ENCODE measurements around the gene NDE1. TPM values are rescaled to one million over a fixed set of nuclear protein-coding genes. Genes with fewer than 3 reads are reported as not detected.

Gene NDE1
- total and polyA plus RNA-seq, 4 donors = 2.5 to 17.3 (median 4.4) TPM

DNA sequence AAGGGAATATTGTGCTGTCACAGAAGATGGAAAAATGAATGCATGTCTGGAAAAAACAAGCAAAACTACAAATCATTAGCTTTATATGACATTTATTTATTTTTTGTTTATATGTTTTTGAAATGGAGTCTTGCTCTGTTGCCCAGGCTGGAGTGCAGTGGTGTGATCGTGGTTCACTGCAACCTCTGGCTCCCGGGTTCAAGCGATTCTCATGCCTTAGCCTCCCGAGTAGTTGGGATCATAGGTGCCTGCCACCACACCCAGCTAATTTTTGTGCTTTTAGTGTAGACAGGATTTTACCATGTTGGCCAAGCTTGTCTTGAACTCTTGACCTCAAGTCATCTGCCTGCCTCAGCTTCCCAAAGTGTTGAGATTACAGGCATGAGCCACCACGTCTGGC, 8.5 kb downstream of the NDE1 start:
- Histone ChIP-seq H3K36me3 (ENCODE audit: control insufficient read depth in 4 of 4, insufficient read depth in 3 of 4, low read depth in 1 of 4, low read length in 3 of 4) (no peaks in the 10 kb centered on the region), H3K27me3 (ENCODE audit: control insufficient read depth in 4 of 4, insufficient read depth in 4 of 4, low read length in 3 of 4) (no peaks in the 10 kb centered on the region), H3K9ac (ENCODE audit: low read depth in 1 of 2, low read length in 2 of 2) (no peak overlapping the region), H3K9me3 (ENCODE audit: control insufficient read depth in 4 of 4, low read length in 3 of 4) (no peaks in the 10 kb centered on the region), H3K27ac (ENCODE audit: low read depth in 1 of 2, low read length in 2 of 2) (no peak overlapping the region), H3K4me1 (ENCODE audit: control insufficient read depth in 4 of 4, insufficient read depth in 4 of 4, low read length in 3 of 4) (no peaks in the 10 kb centered on the region), H3K4me3 (ENCODE audit: low read depth in 1 of 3, low read length in 3 of 3) (no peak overlapping the region)
- no peak for DNase-seq (ENCODE audit: low spot score)
- TF ChIP-seq, protein P1, sequence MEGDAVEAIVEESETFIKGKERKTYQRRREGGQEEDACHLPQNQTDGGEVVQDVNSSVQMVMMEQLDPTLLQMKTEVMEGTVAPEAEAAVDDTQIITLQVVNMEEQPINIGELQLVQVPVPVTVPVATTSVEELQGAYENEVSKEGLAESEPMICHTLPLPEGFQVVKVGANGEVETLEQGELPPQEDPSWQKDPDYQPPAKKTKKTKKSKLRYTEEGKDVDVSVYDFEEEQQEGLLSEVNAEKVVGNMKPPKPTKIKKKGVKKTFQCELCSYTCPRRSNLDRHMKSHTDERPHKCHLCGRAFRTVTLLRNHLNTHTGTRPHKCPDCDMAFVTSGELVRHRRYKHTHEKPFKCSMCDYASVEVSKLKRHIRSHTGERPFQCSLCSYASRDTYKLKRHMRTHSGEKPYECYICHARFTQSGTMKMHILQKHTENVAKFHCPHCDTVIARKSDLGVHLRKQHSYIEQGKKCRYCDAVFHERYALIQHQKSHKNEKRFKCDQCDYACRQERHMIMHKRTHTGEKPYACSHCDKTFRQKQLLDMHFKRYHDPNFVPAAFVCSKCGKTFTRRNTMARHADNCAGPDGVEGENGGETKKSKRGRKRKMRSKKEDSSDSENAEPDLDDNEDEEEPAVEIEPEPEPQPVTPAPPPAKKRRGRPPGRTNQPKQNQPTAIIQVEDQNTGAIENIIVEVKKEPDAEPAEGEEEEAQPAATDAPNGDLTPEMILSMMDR (IDR thresholded peaks at IDR 0.05; ENCODE audit: low read depth, low read length, missing input control) = no peak
- TF ChIP-seq GABPA (IDR thresholded peaks at IDR 0.05 in 1 of 2, conservative IDR thresholded peaks at IDR 0.05 in 1 of 2) (no peak), SP1 (IDR thresholded peaks at IDR 0.05) (no peak), JUND (IDR thresholded peaks at IDR 0.05) (no peak)
- WGBS = 97% methylated on average over 5 of the region's 5 CpGs

DNA sequence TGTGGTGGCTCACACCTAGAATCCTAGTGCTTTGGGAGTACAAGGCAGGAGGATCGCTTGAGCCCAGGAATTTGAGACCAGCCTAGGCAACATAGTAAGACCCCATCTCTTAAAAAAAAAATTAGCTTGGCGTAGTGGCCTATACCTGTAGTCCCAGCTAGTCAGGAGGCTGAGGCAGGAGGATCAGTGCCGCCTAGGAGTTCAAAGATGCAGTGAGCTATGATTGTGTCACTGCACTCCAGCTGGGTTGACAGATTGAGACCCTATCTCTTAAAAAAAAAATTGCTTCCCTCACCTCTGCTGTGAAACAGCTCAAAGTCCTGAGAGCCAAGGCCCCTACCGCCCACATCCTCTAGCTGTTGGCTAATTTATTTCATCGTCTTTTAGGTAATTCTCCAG, 10.2 kb downstream of the NDE1 start:
- no peak for DNase-seq (ENCODE audit: low spot score)

More for the DNA sequence above, 10.2 kb downstream of the NDE1 start:
- Histone ChIP-seq H3K4me3 (ENCODE audit: low read depth in 1 of 3, low read length in 3 of 3) (no peak overlapping the region), H3K4me1 (ENCODE audit: control insufficient read depth in 4 of 4, insufficient read depth in 4 of 4, low read length in 3 of 4) (no peaks in the 10 kb centered on the region), H3K36me3 (ENCODE audit: control insufficient read depth in 4 of 4, insufficient read depth in 3 of 4, low read depth in 1 of 4, low read length in 3 of 4) (peaks cover 0 to 4% (median 0%) of the 10 kb centered on the region in 4 donors), H3K27ac (ENCODE audit: low read depth in 1 of 2, low read length in 2 of 2) (no peak overlapping the region), H3K9ac (ENCODE audit: low read depth in 1 of 2, low read length in 2 of 2) (no peak overlapping the region), H3K27me3 (ENCODE audit: control insufficient read depth in 4 of 4, insufficient read depth in 4 of 4, low read length in 3 of 4) (no peaks in the 10 kb centered on the region), H3K9me3 (ENCODE audit: control insufficient read depth in 4 of 4, low read length in 3 of 4) (no peaks in the 10 kb centered on the region)
- WGBS = 87% methylated on average over 5 of the region's 5 CpGs
- TF ChIP-seq GABPA (IDR thresholded peaks at IDR 0.05 in 1 of 2, conservative IDR thresholded peaks at IDR 0.05 in 1 of 2) (no peak), EGR1 (IDR thresholded peaks at IDR 0.05; ENCODE audit: low read depth in 2 of 2) (no peak)
- TF ChIP-seq, protein P2, sequence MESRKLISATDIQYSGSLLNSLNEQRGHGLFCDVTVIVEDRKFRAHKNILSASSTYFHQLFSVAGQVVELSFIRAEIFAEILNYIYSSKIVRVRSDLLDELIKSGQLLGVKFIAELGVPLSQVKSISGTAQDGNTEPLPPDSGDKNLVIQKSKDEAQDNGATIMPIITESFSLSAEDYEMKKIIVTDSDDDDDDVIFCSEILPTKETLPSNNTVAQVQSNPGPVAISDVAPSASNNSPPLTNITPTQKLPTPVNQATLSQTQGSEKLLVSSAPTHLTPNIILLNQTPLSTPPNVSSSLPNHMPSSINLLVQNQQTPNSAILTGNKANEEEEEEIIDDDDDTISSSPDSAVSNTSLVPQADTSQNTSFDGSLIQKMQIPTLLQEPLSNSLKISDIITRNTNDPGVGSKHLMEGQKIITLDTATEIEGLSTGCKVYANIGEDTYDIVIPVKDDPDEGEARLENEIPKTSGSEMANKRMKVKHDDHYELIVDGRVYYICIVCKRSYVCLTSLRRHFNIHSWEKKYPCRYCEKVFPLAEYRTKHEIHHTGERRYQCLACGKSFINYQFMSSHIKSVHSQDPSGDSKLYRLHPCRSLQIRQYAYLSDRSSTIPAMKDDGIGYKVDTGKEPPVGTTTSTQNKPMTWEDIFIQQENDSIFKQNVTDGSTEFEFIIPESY (IDR thresholded peaks at IDR 0.05) = no peak
- TF ChIP-seq, protein P3, sequence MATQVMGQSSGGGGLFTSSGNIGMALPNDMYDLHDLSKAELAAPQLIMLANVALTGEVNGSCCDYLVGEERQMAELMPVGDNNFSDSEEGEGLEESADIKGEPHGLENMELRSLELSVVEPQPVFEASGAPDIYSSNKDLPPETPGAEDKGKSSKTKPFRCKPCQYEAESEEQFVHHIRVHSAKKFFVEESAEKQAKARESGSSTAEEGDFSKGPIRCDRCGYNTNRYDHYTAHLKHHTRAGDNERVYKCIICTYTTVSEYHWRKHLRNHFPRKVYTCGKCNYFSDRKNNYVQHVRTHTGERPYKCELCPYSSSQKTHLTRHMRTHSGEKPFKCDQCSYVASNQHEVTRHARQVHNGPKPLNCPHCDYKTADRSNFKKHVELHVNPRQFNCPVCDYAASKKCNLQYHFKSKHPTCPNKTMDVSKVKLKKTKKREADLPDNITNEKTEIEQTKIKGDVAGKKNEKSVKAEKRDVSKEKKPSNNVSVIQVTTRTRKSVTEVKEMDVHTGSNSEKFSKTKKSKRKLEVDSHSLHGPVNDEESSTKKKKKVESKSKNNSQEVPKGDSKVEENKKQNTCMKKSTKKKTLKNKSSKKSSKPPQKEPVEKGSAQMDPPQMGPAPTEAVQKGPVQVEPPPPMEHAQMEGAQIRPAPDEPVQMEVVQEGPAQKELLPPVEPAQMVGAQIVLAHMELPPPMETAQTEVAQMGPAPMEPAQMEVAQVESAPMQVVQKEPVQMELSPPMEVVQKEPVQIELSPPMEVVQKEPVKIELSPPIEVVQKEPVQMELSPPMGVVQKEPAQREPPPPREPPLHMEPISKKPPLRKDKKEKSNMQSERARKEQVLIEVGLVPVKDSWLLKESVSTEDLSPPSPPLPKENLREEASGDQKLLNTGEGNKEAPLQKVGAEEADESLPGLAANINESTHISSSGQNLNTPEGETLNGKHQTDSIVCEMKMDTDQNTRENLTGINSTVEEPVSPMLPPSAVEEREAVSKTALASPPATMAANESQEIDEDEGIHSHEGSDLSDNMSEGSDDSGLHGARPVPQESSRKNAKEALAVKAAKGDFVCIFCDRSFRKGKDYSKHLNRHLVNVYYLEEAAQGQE (IDR thresholded peaks at IDR 0.05) = no peak

All from liver (tissue), 9 donors.